B cell (primary cell): Measurements from ENCODE around the gene OTOGL.

Experiments
- EZH2 ChIP-seq: IDR thresholded peaks from 2 replicates; pipeline ENCODE4 v1.6.1; 2012; ENCODE audit warnings: borderline replicate concordance, low read depth, mild to moderate bottlenecking, moderate library complexity, low read length; ENCODE audit not compliant: insufficient read depth, poor library complexity, severe bottlenecking
- TF ChIP-seq, protein P1 (sequence below): fragments of 200-600 bp; IDR thresholded peaks from one replicate; pipeline ENCODE4 v1.8.0; 2022; ENCODE audit warnings: antibody characterized with exemption, mild to moderate bottlenecking

DNA sequence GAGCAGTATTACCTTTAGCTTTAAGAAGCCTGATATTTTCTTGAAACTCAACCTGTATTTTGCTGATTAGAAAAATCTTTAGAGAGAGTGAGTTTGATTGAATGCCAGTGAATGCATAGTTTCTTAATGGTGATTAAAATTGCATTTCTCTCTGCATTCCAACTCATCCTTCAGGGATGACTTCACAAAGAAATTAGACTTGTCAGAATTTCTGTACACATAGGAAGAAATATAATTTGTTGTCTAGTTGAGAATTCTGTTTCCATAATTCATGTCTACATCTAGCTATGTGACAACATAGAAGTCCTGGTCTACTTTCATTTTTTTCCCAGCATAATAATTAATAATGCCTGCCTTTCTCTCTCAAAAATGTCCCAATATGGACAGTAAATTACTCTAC is 136.6 kb downstream of the OTOGL start:
- TF ChIP-seq EZH2, result no peak
- TF ChIP-seq, protein P1, sequence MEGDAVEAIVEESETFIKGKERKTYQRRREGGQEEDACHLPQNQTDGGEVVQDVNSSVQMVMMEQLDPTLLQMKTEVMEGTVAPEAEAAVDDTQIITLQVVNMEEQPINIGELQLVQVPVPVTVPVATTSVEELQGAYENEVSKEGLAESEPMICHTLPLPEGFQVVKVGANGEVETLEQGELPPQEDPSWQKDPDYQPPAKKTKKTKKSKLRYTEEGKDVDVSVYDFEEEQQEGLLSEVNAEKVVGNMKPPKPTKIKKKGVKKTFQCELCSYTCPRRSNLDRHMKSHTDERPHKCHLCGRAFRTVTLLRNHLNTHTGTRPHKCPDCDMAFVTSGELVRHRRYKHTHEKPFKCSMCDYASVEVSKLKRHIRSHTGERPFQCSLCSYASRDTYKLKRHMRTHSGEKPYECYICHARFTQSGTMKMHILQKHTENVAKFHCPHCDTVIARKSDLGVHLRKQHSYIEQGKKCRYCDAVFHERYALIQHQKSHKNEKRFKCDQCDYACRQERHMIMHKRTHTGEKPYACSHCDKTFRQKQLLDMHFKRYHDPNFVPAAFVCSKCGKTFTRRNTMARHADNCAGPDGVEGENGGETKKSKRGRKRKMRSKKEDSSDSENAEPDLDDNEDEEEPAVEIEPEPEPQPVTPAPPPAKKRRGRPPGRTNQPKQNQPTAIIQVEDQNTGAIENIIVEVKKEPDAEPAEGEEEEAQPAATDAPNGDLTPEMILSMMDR, result no peak
